Ovary (tissue), 3 donors: ENCODE measurements around the gene SAE1.

ENCODE experiments used
- CTCF ChIP-seq, 3 donors: fragments of 450-650 bp in 2 of 3; fragments of 200-600 bp in 1 of 3; IDR thresholded peaks; one replicate each; pipeline versions ENCODE4 v1.5.1 to v1.8.0; 2016 to 2022; ENCODE audit warnings: antibody characterized with exemption in 3 of 3, mild to moderate bottlenecking in 1 of 3
- EP300 ChIP-seq: sonication (generic); formaldehyde crosslinking; IDR thresholded peaks from one replicate; pipeline ENCODE4 v1.6.1; 2017; ENCODE audit warnings: antibody characterized with exemption
- donor health status: DM: no; HTN: no; CAD: no.

- TF ChIP-seq CTCF (IDR thresholded peaks at IDR 0.05) (no peak), EP300 (no peak)
Observed at GRCh38 chr19:47239610-47240296, 109.1 kb downstream of the SAE1 start.
